Activated naive CD4-positive, alpha-beta T cell treated with anti-CD3 and anti-CD28 coated beads, Interleukin-2, amount 10 ng/mL, durations not matched to agents 7 days and 5 days (primary cell): Measurements from ENCODE around the gene GMDS.

Source experiments
- CTCF ChIA-PET: fragments of 350-600 bp; sonication (Branson Sonifier 250); formaldehyde crosslinking; loops from one replicate; lab custom pipeline; 2021; ENCODE audit warnings: antibody characterized with exemption; lab: Charles Lee
- DNase-seq: peaks from one replicate; pipeline ENCODE4 v3.0.0-alpha.2; 2020
- H3K27ac Mint-ChIP-seq: one replicate; pipeline ENCODE4 v1.8.0; 2021; ENCODE audit warnings: mild to moderate bottlenecking, moderate library complexity, mixed read lengths
- H3K27me3 Mint-ChIP-seq: one replicate; pipeline ENCODE4 v1.8.0; 2021; ENCODE audit warnings: mild to moderate bottlenecking, mixed read lengths
- H3K36me3 Mint-ChIP-seq: one replicate; pipeline ENCODE4 v1.8.0; 2021; ENCODE audit warnings: mixed read lengths
- H3K4me1 Mint-ChIP-seq: one replicate; pipeline ENCODE4 v1.8.0; 2021; ENCODE audit warnings: mixed read lengths
- H3K4me3 Mint-ChIP-seq: one replicate; pipeline ENCODE4 v1.8.0; 2021; ENCODE audit warnings: mild to moderate bottlenecking, moderate library complexity, mixed read lengths
- H3K9me3 Mint-ChIP-seq: one replicate; pipeline ENCODE4 v1.8.0; 2021; ENCODE audit warnings: mixed read lengths

GMDS gene

DNA sequence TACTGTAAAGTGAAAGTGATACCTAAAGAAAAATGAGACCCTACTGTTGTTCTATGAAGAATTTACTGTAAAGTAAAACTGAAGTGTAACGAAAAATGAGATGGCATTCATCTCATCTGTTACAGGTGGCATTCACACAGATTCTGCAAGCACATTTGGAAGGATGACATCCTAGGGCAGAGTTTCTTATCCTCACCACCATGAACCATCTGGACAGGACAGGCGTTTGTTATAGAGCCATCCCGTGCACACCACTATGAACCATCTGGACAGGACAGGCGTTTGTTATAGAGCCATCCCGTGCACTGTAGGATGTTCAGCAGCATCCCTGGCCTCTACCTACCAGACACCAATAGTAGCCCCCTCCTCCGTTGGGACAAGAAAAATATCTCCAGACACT, 294.8 kb downstream of the GMDS start:
- CTCF ChIA-PET = no interaction called here

GRCh38 chr6:1949538-1949937, 295.9 kb downstream of the GMDS start:
- no peak overlapping the region for H3K27ac Mint-ChIP-seq
- H3K27me3 Mint-ChIP-seq = no peaks in the 10 kb centered on the region
- CTCF ChIA-PET = no interaction called here
- no peak overlapping the region for H3K4me3 Mint-ChIP-seq
- no peaks in the 10 kb centered on the region for H3K4me1 Mint-ChIP-seq
- no peaks in the 10 kb centered on the region for H3K36me3 Mint-ChIP-seq
- no peaks in the 10 kb centered on the region for H3K9me3 Mint-ChIP-seq
- no peak for DNase-seq

More for the DNA sequence above, 294.8 kb downstream of the GMDS start:
- Mint-ChIP-seq H3K4me1 (no peaks in the 10 kb centered on the region), H3K9me3 (no peaks in the 10 kb centered on the region), H3K27me3 (no peaks in the 10 kb centered on the region), H3K27ac (no peak overlapping the region), H3K4me3 (no peak overlapping the region), H3K36me3 (no peaks in the 10 kb centered on the region)
- no peak for DNase-seq

- H3K27me3 Mint-ChIP-seq = no peaks in the 10 kb centered on the region
- CTCF ChIA-PET = no interaction called here
- no peak overlapping the region for H3K27ac Mint-ChIP-seq
- H3K4me1 Mint-ChIP-seq = no peaks in the 10 kb centered on the region
- H3K4me3 Mint-ChIP-seq = no peak overlapping the region
- no peaks in the 10 kb centered on the region for H3K36me3 Mint-ChIP-seq
- no peaks in the 10 kb centered on the region for H3K9me3 Mint-ChIP-seq
- DNase-seq = no peak
Observed at GRCh38 chr6:1947922-1948321, 297.5 kb downstream of the GMDS start.

DNA sequence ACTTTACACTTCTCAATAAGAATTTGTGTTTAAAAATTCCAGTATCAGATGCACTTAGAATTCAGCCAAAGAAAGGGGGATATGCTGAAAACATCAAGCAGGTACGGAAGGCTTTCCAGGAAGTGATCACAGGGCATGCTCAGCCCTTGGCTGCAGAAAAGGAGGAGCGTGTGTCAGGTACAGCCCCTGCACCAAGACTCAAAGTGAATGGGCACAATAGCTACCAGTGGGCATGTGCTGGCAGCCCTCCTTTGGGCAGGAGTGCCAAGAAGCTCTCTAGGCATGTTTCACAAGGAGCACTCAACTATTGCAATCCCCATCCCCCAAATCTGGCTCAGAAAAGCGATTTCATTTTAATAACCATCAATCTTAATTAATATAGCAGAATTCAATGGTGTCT, 298.8 kb downstream of the GMDS start:
- no peak for DNase-seq
- no peak overlapping the region for H3K27ac Mint-ChIP-seq
- H3K27me3 Mint-ChIP-seq = no peaks in the 10 kb centered on the region
- no peaks in the 10 kb centered on the region for H3K4me1 Mint-ChIP-seq
- no peaks in the 10 kb centered on the region for H3K36me3 Mint-ChIP-seq
- CTCF ChIA-PET = no interaction called here
- no peak overlapping the region for H3K4me3 Mint-ChIP-seq
- H3K9me3 Mint-ChIP-seq = no peaks in the 10 kb centered on the region

GRCh38 chr6:1945235-1945832, 300.1 kb downstream of the GMDS start:
- Mint-ChIP-seq H3K27ac (no peak overlapping the region), H3K27me3 (no peaks in the 10 kb centered on the region), H3K9me3 (no peaks in the 10 kb centered on the region), H3K4me3 (no peak overlapping the region), H3K4me1 (no peaks in the 10 kb centered on the region), H3K36me3 (no peaks in the 10 kb centered on the region)
- no peak for DNase-seq
- CTCF ChIA-PET = no interaction called here

DNA sequence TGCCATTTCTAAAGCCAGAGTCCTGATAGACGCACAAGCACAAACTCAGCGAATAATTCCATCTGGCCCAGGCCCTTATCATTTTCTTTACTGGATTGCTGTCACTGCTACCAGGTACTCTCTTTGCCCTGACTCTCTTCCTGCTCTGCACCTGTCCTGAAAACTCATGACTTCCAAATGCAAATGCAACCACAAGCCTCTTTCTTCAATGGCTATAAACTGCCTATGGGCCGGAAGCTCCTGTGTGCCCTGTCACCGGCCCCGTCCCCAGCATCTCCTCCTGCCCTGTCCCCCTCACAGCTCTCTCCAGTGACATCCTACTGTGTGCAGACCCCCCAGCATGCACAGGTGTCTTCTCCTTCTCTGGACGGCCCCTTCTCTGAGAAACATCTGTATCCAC, 302.6 kb downstream of the GMDS start:
- no peak for DNase-seq
- CTCF ChIA-PET = interaction anchor here (0.7 kb wide), 1 partner anchor 370 kb away, joined by 3 read pairs; no protein-coding TSS in a partner anchor
- Mint-ChIP-seq H3K27ac (no peak overlapping the region), H3K9me3 (no peaks in the 10 kb centered on the region), H3K4me1 (no peaks in the 10 kb centered on the region), H3K27me3 (no peaks in the 10 kb centered on the region), H3K36me3 (no peaks in the 10 kb centered on the region), H3K4me3 (no peak overlapping the region)

DNA sequence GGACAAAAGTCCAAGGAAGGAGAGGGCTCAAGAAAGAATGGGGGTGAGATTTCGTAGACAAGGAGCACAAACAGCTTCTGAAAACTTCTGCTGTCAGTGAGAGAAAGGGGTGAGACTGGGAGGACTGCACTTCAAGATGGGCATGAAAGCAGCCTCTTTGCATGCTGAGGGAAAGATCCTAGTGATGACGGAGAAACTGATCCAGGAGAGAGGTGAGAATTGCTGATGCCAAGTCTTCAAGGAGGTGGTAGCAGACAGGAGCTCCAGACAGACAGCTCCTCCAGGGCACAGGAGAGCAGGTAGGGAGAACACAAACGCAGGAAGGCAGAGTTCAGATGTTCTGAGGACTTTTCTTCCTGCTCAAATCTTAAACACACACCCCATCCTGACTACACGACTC, 303.9 kb downstream of the GMDS start:
- no peak for DNase-seq
- Mint-ChIP-seq H3K4me1 (no peaks in the 10 kb centered on the region), H3K36me3 (no peaks in the 10 kb centered on the region), H3K4me3 (no peak overlapping the region), H3K27me3 (no peaks in the 10 kb centered on the region), H3K9me3 (no peaks in the 10 kb centered on the region), H3K27ac (no peak overlapping the region)
- CTCF ChIA-PET = no interaction called here

DNA sequence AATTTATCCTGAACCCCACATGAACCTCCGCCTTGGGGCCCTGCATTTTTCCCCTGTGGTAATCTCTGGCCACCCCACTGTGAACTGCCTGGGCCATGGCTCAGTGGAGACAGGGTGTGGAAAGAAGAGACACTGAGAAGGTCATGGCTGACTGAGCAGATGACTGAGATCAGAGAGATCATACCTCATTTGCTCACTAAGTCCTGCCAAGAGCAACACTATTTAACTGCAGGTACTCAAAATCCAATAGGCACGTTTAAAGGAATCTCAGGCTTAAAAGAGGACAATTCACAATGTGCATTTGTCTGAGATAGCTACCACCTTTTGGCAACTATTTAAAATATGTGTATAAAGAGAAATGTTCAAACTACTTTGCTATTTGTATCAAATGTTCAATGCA, 305.0 kb downstream of the GMDS start:
- H3K9me3 Mint-ChIP-seq = no peaks in the 10 kb centered on the region
- H3K27ac Mint-ChIP-seq = no peak overlapping the region
- DNase-seq = no peak
- no peaks in the 10 kb centered on the region for H3K4me1 Mint-ChIP-seq
- no peak overlapping the region for H3K4me3 Mint-ChIP-seq
- CTCF ChIA-PET = no interaction called here
- H3K36me3 Mint-ChIP-seq = no peaks in the 10 kb centered on the region
- H3K27me3 Mint-ChIP-seq = no peaks in the 10 kb centered on the region

GRCh38 chr6:1933292-1933691, 312.1 kb downstream of the GMDS start:
- no peak for DNase-seq
- Mint-ChIP-seq H3K36me3 (no peaks in the 10 kb centered on the region), H3K27ac (no peak overlapping the region), H3K9me3 (peaks cover 6% of the 10 kb centered on the region), H3K27me3 (no peaks in the 10 kb centered on the region), H3K4me1 (no peaks in the 10 kb centered on the region), H3K4me3 (no peak overlapping the region)
- CTCF ChIA-PET = no interaction called here

GRCh38 chr6:1931817-1932216, 313.6 kb downstream of the GMDS start:
- Mint-ChIP-seq H3K4me1 (no peaks in the 10 kb centered on the region), H3K36me3 (peaks cover 4% of the 10 kb centered on the region), H3K27ac (no peak overlapping the region), H3K27me3 (no peaks in the 10 kb centered on the region), H3K9me3 (peaks cover 7% of the 10 kb centered on the region), H3K4me3 (no peak overlapping the region)
- no peak for DNase-seq
- CTCF ChIA-PET = no interaction called here

- peaks cover 7% of the 10 kb centered on the region for H3K36me3 Mint-ChIP-seq
- no peak overlapping the region for H3K27ac Mint-ChIP-seq
- no peak overlapping the region for H3K4me3 Mint-ChIP-seq
- H3K27me3 Mint-ChIP-seq = no peaks in the 10 kb centered on the region
- no peaks in the 10 kb centered on the region for H3K4me1 Mint-ChIP-seq
- peaks cover 7% of the 10 kb centered on the region for H3K9me3 Mint-ChIP-seq
- CTCF ChIA-PET = no interaction called here
- no peak for DNase-seq
Observed at GRCh38 chr6:1930356-1930755, 315.0 kb downstream of the GMDS start.

DNA sequence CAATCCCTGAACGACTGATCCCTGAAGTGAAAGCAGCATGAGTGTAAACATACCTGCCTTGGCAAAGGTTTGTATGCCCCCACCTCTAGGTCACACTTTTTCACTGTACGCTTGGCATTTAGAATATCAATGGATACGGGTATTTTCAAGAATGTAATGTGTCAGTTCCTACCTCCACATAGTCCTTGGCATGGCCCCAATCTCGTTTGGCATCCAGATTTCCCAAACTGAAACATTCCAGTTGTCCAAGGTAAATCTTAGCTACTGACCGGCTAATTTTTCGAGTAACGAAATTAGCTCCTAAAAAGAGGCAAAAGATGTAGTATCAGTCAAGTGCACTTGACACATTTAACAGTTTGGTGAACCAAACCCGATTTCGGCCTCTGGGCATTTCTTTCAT, 315.5 kb downstream of the GMDS start:
- CTCF ChIA-PET = no interaction called here
- Mint-ChIP-seq H3K4me3 (no peak overlapping the region), H3K4me1 (no peaks in the 10 kb centered on the region), H3K27ac (no peak overlapping the region), H3K27me3 (no peaks in the 10 kb centered on the region), H3K9me3 (peaks cover 7% of the 10 kb centered on the region), H3K36me3 (peaks cover 7% of the 10 kb centered on the region)
- no peak for DNase-seq

GRCh38 chr6:1925743-1926430, 319.5 kb downstream of the GMDS start:
- DNase-seq = no peak
- peaks cover 7% of the 10 kb centered on the region for H3K36me3 Mint-ChIP-seq
- H3K27ac Mint-ChIP-seq = no peak overlapping the region
- CTCF ChIA-PET = no interaction called here
- no peak overlapping the region for H3K4me3 Mint-ChIP-seq
- H3K4me1 Mint-ChIP-seq = no peaks in the 10 kb centered on the region
- peaks cover 2% of the 10 kb centered on the region for H3K9me3 Mint-ChIP-seq
- H3K27me3 Mint-ChIP-seq = no peaks in the 10 kb centered on the region

DNA sequence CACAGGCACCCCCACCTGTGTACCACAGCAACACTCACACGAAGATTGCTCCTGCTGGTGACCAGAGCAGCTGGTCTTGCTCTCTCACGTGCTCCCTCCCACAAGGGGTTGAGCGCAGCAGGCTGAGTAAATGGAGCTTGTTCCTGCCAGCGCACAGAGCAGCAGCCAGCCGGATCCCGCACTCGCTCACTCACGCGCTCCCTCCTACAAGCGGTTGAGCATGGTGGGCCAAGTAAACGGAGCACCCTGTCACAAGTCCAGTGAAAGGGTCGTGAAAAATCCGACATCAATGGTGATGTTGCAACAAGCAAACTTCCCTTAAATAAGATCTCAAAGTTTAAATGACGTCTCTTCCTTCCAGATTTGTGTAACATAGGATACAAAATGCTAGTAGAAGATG, 322.0 kb downstream of the GMDS start:
- no peaks in the 10 kb centered on the region for H3K4me1 Mint-ChIP-seq
- no peak for DNase-seq
- CTCF ChIA-PET = no interaction called here
- peaks cover 7% of the 10 kb centered on the region for H3K36me3 Mint-ChIP-seq
- peak overlapping the region; percentile 38 for H3K27ac Mint-ChIP-seq
- no peak overlapping the region for H3K4me3 Mint-ChIP-seq
- no peaks in the 10 kb centered on the region for H3K27me3 Mint-ChIP-seq
- H3K9me3 Mint-ChIP-seq = peaks cover 2% of the 10 kb centered on the region

- peak; percentile 25 for DNase-seq
- H3K36me3 Mint-ChIP-seq = peaks cover 2% of the 10 kb centered on the region
- no peak overlapping the region for H3K4me3 Mint-ChIP-seq
- no peak overlapping the region for H3K27ac Mint-ChIP-seq
- H3K27me3 Mint-ChIP-seq = no peaks in the 10 kb centered on the region
- no peaks in the 10 kb centered on the region for H3K9me3 Mint-ChIP-seq
- no peaks in the 10 kb centered on the region for H3K4me1 Mint-ChIP-seq
- CTCF ChIA-PET = no interaction called here
Observed at GRCh38 chr6:1917626-1918371, 327.6 kb downstream of the GMDS start.
